Fibroblast of mammary gland (primary cell): ENCODE measurements around the gene ODAPH.
"Not testable (repeated sequence)": the region's sequence is repeated elsewhere in the genome, so short reads cannot be mapped to it uniquely, and the experiment has no call there.

Experiments
- DNase-seq: peaks from one replicate; pipeline ENCODE4 v3.0.0-alpha.2; 2010; ENCODE audit warnings: low read depth
- H3K4me3 ChIP-seq: 2 replicates; pipeline ENCODE4 v1.5.1; 2011; ENCODE audit warnings: low read depth, mild to moderate bottlenecking, low read length, moderate library complexity; ENCODE audit not compliant: control insufficient read depth
- TF ChIP-seq, protein P1 (sequence below): conservative IDR thresholded peaks from 2 replicates; pipeline ENCODE4 v1.5.1; 2011; ENCODE audit warnings: low read depth, low read length, inconsistent platforms; ENCODE audit not compliant: control insufficient read depth, insufficient read depth

The ODAPH gene

DNA sequence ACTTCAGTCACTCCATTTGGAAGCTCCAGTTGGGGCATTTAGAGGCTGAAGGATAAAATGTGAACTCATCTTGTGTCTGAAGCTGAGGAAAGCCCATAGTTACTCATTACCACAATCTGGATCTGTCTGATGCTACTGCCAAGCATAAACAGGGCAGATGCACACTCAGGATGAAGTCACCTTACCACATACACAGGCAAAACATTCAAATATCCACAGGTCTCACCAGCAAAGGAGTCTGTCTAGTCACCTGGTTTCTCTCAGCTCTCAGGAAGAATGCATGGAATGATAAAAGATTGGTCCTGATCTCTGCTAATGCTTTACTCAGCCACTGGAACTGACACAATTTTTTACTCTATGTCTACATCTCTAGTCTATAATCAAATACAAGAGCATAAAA, 13.0 kb upstream of the ODAPH start:
- peak; percentile 88 for DNase-seq
- TF ChIP-seq, protein P1, sequence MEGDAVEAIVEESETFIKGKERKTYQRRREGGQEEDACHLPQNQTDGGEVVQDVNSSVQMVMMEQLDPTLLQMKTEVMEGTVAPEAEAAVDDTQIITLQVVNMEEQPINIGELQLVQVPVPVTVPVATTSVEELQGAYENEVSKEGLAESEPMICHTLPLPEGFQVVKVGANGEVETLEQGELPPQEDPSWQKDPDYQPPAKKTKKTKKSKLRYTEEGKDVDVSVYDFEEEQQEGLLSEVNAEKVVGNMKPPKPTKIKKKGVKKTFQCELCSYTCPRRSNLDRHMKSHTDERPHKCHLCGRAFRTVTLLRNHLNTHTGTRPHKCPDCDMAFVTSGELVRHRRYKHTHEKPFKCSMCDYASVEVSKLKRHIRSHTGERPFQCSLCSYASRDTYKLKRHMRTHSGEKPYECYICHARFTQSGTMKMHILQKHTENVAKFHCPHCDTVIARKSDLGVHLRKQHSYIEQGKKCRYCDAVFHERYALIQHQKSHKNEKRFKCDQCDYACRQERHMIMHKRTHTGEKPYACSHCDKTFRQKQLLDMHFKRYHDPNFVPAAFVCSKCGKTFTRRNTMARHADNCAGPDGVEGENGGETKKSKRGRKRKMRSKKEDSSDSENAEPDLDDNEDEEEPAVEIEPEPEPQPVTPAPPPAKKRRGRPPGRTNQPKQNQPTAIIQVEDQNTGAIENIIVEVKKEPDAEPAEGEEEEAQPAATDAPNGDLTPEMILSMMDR, result no peak
- H3K4me3 ChIP-seq, result no peak overlapping the region

DNA sequence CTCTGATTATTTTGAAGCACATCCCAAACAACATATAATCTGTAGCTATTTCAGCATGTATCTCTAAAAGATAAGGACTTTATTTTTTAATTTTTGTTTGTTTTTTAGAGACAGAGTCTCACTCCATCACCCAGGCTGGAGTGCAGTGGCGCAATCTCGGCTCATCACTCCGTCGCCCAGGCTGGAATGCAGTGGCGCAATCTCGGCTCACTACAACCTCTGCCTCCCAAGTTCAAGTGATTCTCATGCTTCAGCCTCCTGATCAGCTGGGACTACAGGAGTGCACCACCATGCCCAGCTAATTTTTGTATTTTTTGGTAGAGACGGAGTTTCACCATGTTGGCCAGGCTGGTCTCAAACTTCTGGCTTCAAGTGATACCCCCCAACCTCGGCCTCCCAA, 11.6 kb upstream of the ODAPH start:
- DNase-seq, result peak; percentile 35
- not testable (repeated sequence) for H3K4me3 ChIP-seq

DNA sequence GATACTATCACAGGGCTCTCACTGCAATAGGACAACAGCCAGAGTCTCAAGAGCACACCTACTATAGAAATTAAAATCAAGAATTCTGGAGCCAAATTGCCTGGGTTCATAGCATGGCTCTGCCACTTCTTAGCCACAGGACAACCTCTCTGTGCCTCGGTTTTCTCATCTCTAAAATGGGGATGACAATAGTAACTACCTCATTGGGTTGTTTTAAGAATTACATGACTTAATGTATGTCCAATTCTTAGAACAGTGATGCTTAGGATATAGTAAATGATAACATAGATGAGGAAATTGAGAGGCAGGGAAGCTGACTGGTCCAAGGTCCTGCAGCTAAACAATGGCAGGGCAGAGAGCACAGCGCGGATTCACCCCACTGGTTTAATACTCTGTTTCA, 11.0 kb upstream of the ODAPH start:
- DNase-seq, result no peak
- H3K4me3 ChIP-seq, result no peak overlapping the region
- TF ChIP-seq, protein P1, result no peak

DNA sequence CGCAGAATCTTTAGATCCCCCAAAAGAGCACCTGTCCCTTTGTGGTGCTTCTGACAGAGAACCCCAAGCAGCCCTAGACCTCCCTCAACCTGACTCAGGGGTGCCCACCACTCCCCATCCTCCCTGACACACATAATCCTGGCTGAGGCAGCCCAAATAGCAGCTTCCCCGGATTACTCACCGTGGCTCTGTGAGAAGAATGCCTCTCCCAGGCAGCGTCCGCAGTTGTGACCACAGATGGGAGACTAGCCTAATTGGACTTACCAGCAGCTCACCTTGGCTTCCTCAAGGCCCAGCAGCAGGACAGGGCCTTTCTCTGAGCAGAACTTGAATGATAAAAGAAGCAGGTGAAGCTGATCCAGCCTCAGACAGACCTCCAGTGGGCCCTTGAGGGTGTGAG, 10.3 kb upstream of the ODAPH start:
- DNase-seq, result peak; percentile 61
- no peak overlapping the region for H3K4me3 ChIP-seq
- TF ChIP-seq, protein P1, result no peak

DNA sequence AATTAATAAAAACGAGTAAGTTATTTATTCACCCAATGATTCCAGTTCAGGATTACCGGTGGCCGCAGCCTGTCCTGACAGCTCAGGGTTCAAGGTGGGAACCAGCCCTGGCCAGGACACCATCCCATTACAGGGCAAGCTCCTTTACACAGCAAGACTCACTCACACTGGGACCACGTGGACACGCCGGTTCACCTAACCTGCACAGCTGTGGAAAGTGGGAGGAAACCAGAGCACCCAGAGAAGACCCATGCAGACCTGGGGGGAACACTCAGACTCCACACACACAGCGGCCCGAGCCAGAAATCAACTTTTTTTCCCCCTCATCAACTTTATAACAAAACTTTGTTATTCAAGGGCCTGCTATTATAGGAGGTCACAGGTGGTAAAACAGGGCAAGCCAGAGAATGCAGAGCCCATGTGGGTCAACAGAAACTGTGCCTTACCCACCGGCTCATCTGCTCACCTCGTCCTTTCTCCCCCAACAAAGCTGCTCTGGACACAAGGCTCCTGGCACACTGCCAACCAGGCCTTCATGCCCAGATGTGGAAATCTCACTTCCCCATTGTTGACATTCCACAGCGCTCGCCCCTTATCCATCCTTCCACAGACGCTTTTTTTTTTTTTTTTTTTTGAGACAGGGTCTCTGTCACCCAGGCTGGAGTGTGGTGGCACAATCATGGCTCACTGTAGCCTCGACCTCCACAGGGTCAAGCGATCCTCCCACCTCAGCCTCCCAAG, 8.0 kb upstream of the ODAPH start:
- TF ChIP-seq, protein P1, result no peak
- DNase-seq, result peak; percentile 17
- H3K4me3 ChIP-seq, result no peak overlapping the region

DNA sequence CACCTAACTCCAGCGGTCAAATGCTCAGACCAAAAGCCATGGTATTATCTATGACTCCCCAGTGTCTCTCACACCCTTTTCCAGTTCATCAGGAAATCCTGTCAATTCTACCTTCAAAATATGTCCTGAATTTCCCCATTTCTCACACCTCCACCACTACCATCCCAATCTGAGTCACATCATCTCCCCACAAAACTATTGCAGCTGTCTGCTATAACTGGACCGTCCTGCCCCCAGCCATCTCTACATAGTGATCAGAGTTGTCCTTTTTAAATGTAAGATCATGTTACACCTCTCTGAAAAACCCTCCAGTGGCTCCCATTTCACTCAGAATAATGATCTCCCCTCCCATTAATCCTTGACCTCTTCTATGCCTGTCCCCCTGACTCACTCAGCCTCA, 6.8 kb upstream of the ODAPH start:
- TF ChIP-seq, protein P1, result no peak
- no peak for DNase-seq
- H3K4me3 ChIP-seq, result no peak overlapping the region

DNA sequence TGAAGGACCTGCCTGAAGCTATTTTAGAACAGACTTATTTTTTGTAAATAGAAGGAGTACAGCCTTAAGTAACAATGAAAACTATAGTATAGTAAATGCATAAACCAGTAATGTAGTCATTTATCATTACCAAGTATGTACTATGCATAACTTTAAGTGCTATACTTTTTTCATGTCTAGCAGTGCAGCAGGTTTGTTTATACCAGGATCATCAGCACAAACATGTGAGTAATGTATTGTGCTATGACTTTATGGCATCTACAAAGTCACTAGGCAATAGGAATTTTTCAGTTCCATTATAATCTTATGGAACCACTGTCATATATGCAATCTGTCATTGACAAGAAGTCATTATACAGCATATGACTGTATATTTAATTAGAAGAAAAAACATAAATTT, 3.4 kb upstream of the ODAPH start:
- TF ChIP-seq, protein P1, result no peak
- no peak overlapping the region for H3K4me3 ChIP-seq
- no peak for DNase-seq
